Adrenal gland (tissue), 5 donors: Measurements from ENCODE around the gene THSD1.

Experiments used
- CTCF ChIP-seq, 6 experiments: fragments of 450-650 bp in 4 of 6; fragments of 200-600 bp in 2 of 6; sonication (generic) in 1 of 6; IDR thresholded peaks; 1 replicate in 5 of 6; 2 replicates in 1 of 6; pipeline versions ENCODE4 v1.5.1 to v1.8.0; 2016 to 2021; ENCODE audit warnings: antibody characterized with exemption in 6 of 6, mild to moderate bottlenecking in 2 of 6, moderate library complexity in 1 of 6
- POLR2A ChIP-seq, 2 donors: fragments of 450-650 bp; IDR thresholded peaks; one replicate each; pipeline ENCODE4 v1.6.1; 2017; ENCODE audit warnings: antibody characterized with exemption in 2 of 2, mild to moderate bottlenecking in 2 of 2, moderate library complexity in 1 of 2
- donor health status: DM: no; HTN: no; CAD: no.

GRCh38 chr13:52414051-52414450 is 8.1 kb upstream of the THSD1 start:
- TF ChIP-seq POLR2A (IDR thresholded peaks at IDR 0.05) (no peak), CTCF (IDR thresholded peaks at IDR 0.05) (no peak)
